Measurements from ENCODE around the gene SAMD4A.

Gene SAMD4A

GRCh38 chr14:54591461-54591860 lies 24.5 kb downstream of the SAMD4A start:
- DNase-seq (ENCODE audit: low spot score) = no peak
- Histone ChIP-seq H3K4me3 (no peak overlapping the region), H3K27ac (no peak overlapping the region)
- no peak for TF ChIP-seq CTCF (IDR thresholded peaks at IDR 0.05)

GRCh38 chr14:54591866-54592265 lies 24.9 kb downstream of the SAMD4A start:
- no peak for TF ChIP-seq CTCF (IDR thresholded peaks at IDR 0.05)
- no peak for DNase-seq (ENCODE audit: low spot score)
- no peak overlapping the region for H3K27ac ChIP-seq
- H3K4me3 ChIP-seq = no peak overlapping the region

- DNase-seq (ENCODE audit: low spot score) = no peak
- no peak overlapping the region for H3K4me3 ChIP-seq
- H3K27ac ChIP-seq = no peak overlapping the region
- no peak for TF ChIP-seq CTCF (IDR thresholded peaks at IDR 0.05)
Observed at GRCh38 chr14:54593860-54594259, 26.9 kb downstream of the SAMD4A start.

GRCh38 chr14:54594537-54594936 lies 27.6 kb downstream of the SAMD4A start:
- DNase-seq (ENCODE audit: low spot score) = no peak
- TF ChIP-seq CTCF (IDR thresholded peaks at IDR 0.05) = no peak

GRCh38 chr14:54597795-54598443 lies 31.0 kb downstream of the SAMD4A start:
- Histone ChIP-seq H3K4me3 (no peak overlapping the region), H3K27ac (no peak overlapping the region)
- no peak for DNase-seq (ENCODE audit: low spot score)
- TF ChIP-seq CTCF (IDR thresholded peaks at IDR 0.05) = no peak

More at GRCh38 chr14:54594537-54594936, 27.6 kb downstream of the SAMD4A start:
- Histone ChIP-seq H3K4me3 (no peak overlapping the region), H3K27ac (no peak overlapping the region)

- H3K27ac ChIP-seq = no peak overlapping the region
Observed at GRCh38 chr14:54599966-54600716, 33.2 kb downstream of the SAMD4A start.

More at GRCh38 chr14:54599966-54600716, 33.2 kb downstream of the SAMD4A start:
- no peak for DNase-seq (ENCODE audit: low spot score)
- TF ChIP-seq CTCF (IDR thresholded peaks at IDR 0.05) = no peak
- no peak overlapping the region for H3K4me3 ChIP-seq

Measured in coronary artery (tissue), 2 donors.